Mesenchymal stem cell (in vitro differentiated cells and primary cell): Measurements from ENCODE around the gene NUDCD3.

Experiments
- DNase-seq: peaks from one replicate; pipeline ENCODE4 v3.0.0-alpha.2; 2013
- H2AFZ ChIP-seq: one replicate; pipeline ENCODE4 v1.6.1; 2013; ENCODE audit warnings: low read depth, mild to moderate bottlenecking, control low read depth, inconsistent platforms, low read length, moderate library complexity
- H2AK5ac ChIP-seq: 2 replicates; pipeline ENCODE4 v1.6.1; 2013; ENCODE audit warnings: low read length, moderate library complexity, mild to moderate bottlenecking, inconsistent platforms; ENCODE audit not compliant: severe bottlenecking
- H2BK120ac ChIP-seq: one replicate; pipeline ENCODE4 v1.6.1; 2013; ENCODE audit warnings: low read depth, mild to moderate bottlenecking, inconsistent platforms, low read length, moderate library complexity
- H2BK12ac ChIP-seq, 2 experiments: one replicate each; pipeline ENCODE4 v1.6.1; 2013; ENCODE audit warnings: inconsistent platforms in 2 of 2, low read length in 2 of 2, mild to moderate bottlenecking in 2 of 2, moderate library complexity in 2 of 2, control low read depth in 1 of 2
- H2BK15ac ChIP-seq: one replicate; pipeline ENCODE4 v1.6.1; 2013; ENCODE audit warnings: mild to moderate bottlenecking, low read depth, inconsistent platforms; ENCODE audit not compliant: poor library complexity, severe bottlenecking
- H2BK5ac ChIP-seq: 2 replicates; pipeline ENCODE4 v1.6.1; 2013; ENCODE audit warnings: low read depth, mild to moderate bottlenecking, low read length, control low read depth, inconsistent platforms; ENCODE audit not compliant: poor library complexity, severe bottlenecking
- H3K14ac ChIP-seq, 2 experiments: one replicate each; pipeline ENCODE4 v1.6.1; 2013; ENCODE audit warnings: inconsistent platforms in 2 of 2, low read length in 2 of 2, control low read depth in 1 of 2, mild to moderate bottlenecking in 1 of 2, moderate library complexity in 1 of 2
- H3K18ac ChIP-seq, 2 experiments: one replicate each; pipeline ENCODE4 v1.6.1; 2013; ENCODE audit warnings: inconsistent platforms in 2 of 2, low read length in 2 of 2, control low read depth in 1 of 2, low read depth in 1 of 2, mild to moderate bottlenecking in 1 of 2
- H3K23ac ChIP-seq, 2 experiments: one replicate each; pipeline ENCODE4 v1.6.1; 2013; ENCODE audit warnings: inconsistent platforms in 2 of 2, low read length in 2 of 2, mild to moderate bottlenecking in 2 of 2, moderate library complexity in 2 of 2, control low read depth in 1 of 2
- H3K27ac ChIP-seq: 2 replicates; pipeline ENCODE4 v1.5.1; 2013; ENCODE audit warnings: mild to moderate bottlenecking, moderate library complexity, low read length, control low read depth, inconsistent platforms; ENCODE audit not compliant: poor library complexity, severe bottlenecking
- H3K27me3 ChIP-seq, 2 experiments: 2 replicates each; pipeline versions ENCODE4 v1.6.1 to v1.7.0; 2013; ENCODE audit warnings: low read length in 2 of 2, mild to moderate bottlenecking in 2 of 2, moderate library complexity in 2 of 2, control low read depth in 1 of 2, inconsistent platforms in 1 of 2; ENCODE audit not compliant: control insufficient read depth in 1 of 2, insufficient read depth in 1 of 2
- H3K36me3 ChIP-seq, 2 experiments: 2 replicates each; pipeline versions ENCODE4 v1.6.1 to v1.7.0; 2013; ENCODE audit warnings: low read length in 2 of 2, control low read depth in 1 of 2, inconsistent platforms in 1 of 2, low read depth in 1 of 2, mild to moderate bottlenecking in 1 of 2; ENCODE audit not compliant: insufficient read depth in 2 of 2, control insufficient read depth in 1 of 2
- H3K4ac ChIP-seq, 2 experiments: one replicate each; pipeline ENCODE4 v1.6.1; 2013; ENCODE audit warnings: inconsistent platforms in 2 of 2, low read length in 2 of 2, mild to moderate bottlenecking in 2 of 2, moderate library complexity in 2 of 2, control low read depth in 1 of 2, low read depth in 1 of 2
- H3K4me1 ChIP-seq: 2 replicates; pipeline ENCODE4 v1.6.1; 2013; ENCODE audit warnings: low read depth, low read length, control low read depth; ENCODE audit not compliant: control insufficient read depth, insufficient read depth
- H3K4me2 ChIP-seq: 2 replicates; pipeline ENCODE4 v1.6.1; 2013; ENCODE audit warnings: low read length, mild to moderate bottlenecking, inconsistent platforms; ENCODE audit not compliant: poor library complexity, severe bottlenecking
- H3K4me3 ChIP-seq, 2 experiments: 2 replicates each; pipeline versions ENCODE4 v1.5.1 to v1.7.0; 2013; ENCODE audit warnings: low read length in 2 of 2, mild to moderate bottlenecking in 2 of 2, control low read depth in 1 of 2, low read depth in 1 of 2; ENCODE audit not compliant: insufficient read depth in 1 of 2
- H3K79me1 ChIP-seq: replicated peaks from 2 replicates; pipeline ENCODE4 v1.6.1; 2013; ENCODE audit warnings: mild to moderate bottlenecking, control low read depth, low read length, inconsistent platforms; ENCODE audit not compliant: poor library complexity, severe bottlenecking
- H3K9ac ChIP-seq: 2 replicates; pipeline ENCODE4 v1.7.0; 2013; ENCODE audit warnings: mild to moderate bottlenecking, low read length, moderate library complexity
- H3K9me3 ChIP-seq: 2 replicates; pipeline ENCODE4 v1.7.0; 2013; ENCODE audit warnings: mild to moderate bottlenecking, low read length; ENCODE audit not compliant: control insufficient read depth
- H4K8ac ChIP-seq: one replicate; pipeline ENCODE4 v1.6.1; 2013; ENCODE audit warnings: inconsistent platforms, mild to moderate bottlenecking, low read length, moderate library complexity
- H4K91ac ChIP-seq: one replicate; pipeline ENCODE4 v1.6.1; 2013; ENCODE audit warnings: mild to moderate bottlenecking, low read length, inconsistent platforms
- WGBS: methylation state at CpG from one replicate; pipeline ENCODE4 v1.1.7; 2013; ENCODE audit warnings: mixed read lengths; 5-methylcytosine and 5-hydroxymethylcytosine counted together

Gene NUDCD3

DNA sequence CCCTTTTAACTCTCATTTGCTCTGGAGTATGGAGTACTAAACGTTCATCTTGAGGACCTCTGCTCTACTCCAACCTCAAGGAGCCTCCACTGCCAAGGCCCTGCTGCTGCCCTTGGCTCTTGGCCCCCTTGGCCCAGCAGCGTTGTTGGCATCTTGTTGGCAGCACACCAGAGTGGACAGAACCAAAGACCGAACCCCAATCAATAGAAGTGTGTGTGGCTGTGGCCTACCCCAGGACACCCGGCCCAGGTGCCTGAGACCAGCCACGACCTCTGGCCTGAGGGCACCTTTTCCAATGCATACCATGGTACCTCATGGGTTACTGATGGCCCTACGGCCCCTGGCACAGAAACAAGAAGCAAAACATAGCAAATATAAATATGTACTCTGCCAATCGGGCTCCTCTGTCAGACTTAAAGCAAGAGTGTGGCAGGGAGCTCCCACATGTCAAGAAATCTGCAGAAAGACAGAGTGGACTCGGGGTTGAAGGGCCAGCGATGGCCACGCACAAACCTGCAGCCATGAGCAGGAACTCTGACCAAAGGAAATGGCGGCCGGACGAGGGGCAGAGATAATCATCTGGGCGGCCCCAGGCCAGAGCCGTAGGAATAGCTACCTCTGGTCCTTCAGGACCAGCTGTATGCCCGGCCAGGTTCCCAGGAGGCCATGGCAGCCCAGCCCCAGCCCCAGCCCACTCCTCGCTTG is 47.8 kb upstream of the NUDCD3 start:
- no peaks in the 10 kb centered on the region for H3K36me3 ChIP-seq
- H2AK5ac ChIP-seq = no peak overlapping the region
- H2BK120ac ChIP-seq = no peak overlapping the region
- no peak overlapping the region for H4K91ac ChIP-seq
- H3K4me3 ChIP-seq = no peak overlapping the region
- H2BK12ac ChIP-seq = no peak overlapping the region
- no peaks in the 10 kb centered on the region for H3K79me1 ChIP-seq
- H3K4me2 ChIP-seq = no peak overlapping the region
- H3K4ac ChIP-seq = no peak overlapping the region
- H2BK15ac ChIP-seq = no peak overlapping the region
- no peak for DNase-seq
- no peaks in the 10 kb centered on the region for H3K9me3 ChIP-seq
- no peak overlapping the region for H3K27ac ChIP-seq
- H3K14ac ChIP-seq = no peak overlapping the region
- H3K9ac ChIP-seq = no peak overlapping the region
- no peak overlapping the region for H4K8ac ChIP-seq
- 83% methylated on average over 17 of the region's 17 CpGs for WGBS
- no peak overlapping the region for H3K23ac ChIP-seq
- no peak overlapping the region for H2AFZ ChIP-seq
- H3K27me3 ChIP-seq = peaks cover 0 to 9% of the 10 kb centered on the region in 2 experiments
- H3K18ac ChIP-seq = no peak overlapping the region
- H3K4me1 ChIP-seq = peaks cover 12% of the 10 kb centered on the region
- H2BK5ac ChIP-seq = no peak overlapping the region

DNA sequence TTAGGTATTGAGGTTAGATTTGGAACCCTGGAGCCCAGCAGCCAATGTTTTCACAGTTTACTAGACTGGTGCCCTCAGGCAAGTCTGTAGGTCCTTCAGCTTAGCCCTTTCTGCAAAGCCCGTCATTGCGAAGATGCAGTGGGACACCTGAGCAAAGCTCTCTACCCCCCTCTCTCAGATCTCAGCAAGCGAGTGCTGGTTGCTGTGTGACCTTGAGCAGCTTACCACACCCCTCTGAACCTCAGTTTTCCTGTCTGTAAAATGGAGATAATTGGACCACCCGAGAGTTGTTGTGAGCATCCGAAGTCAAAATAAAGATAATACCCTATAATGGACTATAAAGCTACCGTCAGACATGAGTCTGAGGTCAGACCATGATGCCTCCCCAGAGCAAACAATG is 47.0 kb upstream of the NUDCD3 start:
- 95% methylated on average over 6 of the region's 6 CpGs for WGBS
- no peaks in the 10 kb centered on the region for H3K79me1 ChIP-seq
- no peak overlapping the region for H3K23ac ChIP-seq
- no peak overlapping the region for H4K8ac ChIP-seq
- H2BK5ac ChIP-seq = no peak overlapping the region
- H3K18ac ChIP-seq = no peak overlapping the region
- H3K14ac ChIP-seq = no peak overlapping the region
- H4K91ac ChIP-seq = no peak overlapping the region
- no peak overlapping the region for H2BK15ac ChIP-seq
- no peak overlapping the region for H3K4me2 ChIP-seq
- H3K4me1 ChIP-seq = peaks cover 12% of the 10 kb centered on the region
- no peaks in the 10 kb centered on the region for H3K36me3 ChIP-seq
- no peak overlapping the region for H3K4ac ChIP-seq
- no peak overlapping the region for H2BK12ac ChIP-seq
- no peak overlapping the region for H3K9ac ChIP-seq
- no peaks in the 10 kb centered on the region for H3K9me3 ChIP-seq
- peaks cover 0 to 9% of the 10 kb centered on the region in 2 experiments for H3K27me3 ChIP-seq
- H2BK120ac ChIP-seq = no peak overlapping the region
- H3K27ac ChIP-seq = no peak overlapping the region
- no peak overlapping the region for H3K4me3 ChIP-seq
- no peak overlapping the region for H2AFZ ChIP-seq
- DNase-seq = no peak
- no peak overlapping the region for H2AK5ac ChIP-seq

DNA sequence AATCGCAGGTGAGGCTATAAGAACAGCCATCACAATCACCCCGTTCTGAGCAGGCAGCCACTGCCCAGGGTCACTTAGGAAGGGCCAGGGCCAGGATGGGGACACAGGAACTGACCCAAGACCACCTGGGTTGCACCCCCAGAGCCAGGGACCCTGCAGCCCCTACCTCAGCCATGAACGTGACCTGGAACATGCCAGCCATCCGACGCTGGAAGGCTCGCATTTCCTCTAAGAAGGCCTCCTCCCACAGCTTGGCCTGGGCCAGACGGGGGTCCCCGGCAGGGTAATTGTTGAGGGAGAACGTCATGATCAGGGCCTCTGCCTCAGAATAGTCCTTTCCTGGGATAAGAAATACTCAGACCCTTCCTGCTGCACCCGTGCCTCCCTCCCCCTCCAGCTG is 45.6 kb upstream of the NUDCD3 start:
- Histone ChIP-seq H4K8ac (no peak overlapping the region), H3K4ac (no peak overlapping the region), H3K79me1 (no peaks in the 10 kb centered on the region), H3K27ac (no peak overlapping the region), H2BK5ac (no peak overlapping the region), H3K4me2 (no peak overlapping the region), H2AFZ (no peak overlapping the region), H2BK120ac (no peak overlapping the region), H3K4me3 (no peak overlapping the region), H3K23ac (no peak overlapping the region), H3K36me3 (peaks cover 0 to 5% of the 10 kb centered on the region in 2 experiments), H3K9me3 (no peaks in the 10 kb centered on the region), H2BK15ac (peak overlapping the region; percentile 8), H3K9ac (no peak overlapping the region), H4K91ac (peak overlapping the region; percentile 7), H3K4me1 (peaks cover 10% of the 10 kb centered on the region), H2AK5ac (no peak overlapping the region), H3K27me3 (peaks cover 0 to 7% of the 10 kb centered on the region in 2 experiments), H3K14ac (no peak overlapping the region), H2BK12ac (no peak overlapping the region), H3K18ac (no peak overlapping the region)
- WGBS = 89% methylated on average over 10 of the region's 10 CpGs
- no peak for DNase-seq

DNA sequence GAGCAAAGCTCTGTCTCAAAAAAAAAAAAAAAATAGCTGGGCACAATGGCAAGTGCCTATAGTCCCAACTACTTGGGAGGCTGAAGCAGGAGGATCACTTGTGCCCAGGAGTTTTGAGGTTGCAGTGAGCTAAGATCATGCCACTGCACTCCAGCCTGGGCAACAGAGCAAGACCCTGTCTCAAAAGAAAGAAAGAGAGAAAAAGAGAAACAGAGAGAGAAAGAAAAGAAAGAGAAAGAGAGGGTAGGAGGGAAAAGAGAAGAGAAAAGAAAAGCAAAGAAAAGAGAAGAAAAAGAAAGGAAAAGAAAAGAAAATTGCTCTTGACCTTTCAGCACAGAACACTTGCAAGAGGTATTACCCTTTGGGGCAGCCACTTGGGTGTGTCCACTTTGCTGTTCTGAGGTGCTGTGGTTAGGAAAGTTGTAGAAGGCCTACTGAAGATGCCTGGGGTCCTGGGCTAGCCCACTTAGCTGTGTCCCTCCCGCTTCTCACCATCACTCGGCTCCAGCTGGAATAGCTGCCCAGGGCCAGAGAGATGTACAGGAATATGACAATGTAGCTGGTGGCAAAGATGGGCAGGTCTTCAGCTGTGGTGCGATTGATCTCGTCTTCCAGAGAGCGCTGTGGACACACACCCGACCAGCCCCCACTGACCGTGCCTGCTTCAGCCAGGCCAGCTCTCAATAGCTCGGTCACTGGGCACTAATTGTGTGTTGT is 45.0 kb upstream of the NUDCD3 start:
- Histone ChIP-seq H2BK5ac (no peak overlapping the region), H3K27ac (no peak overlapping the region), H3K14ac (no peak overlapping the region), H2BK12ac (no peak overlapping the region), H3K23ac (peak overlapping the region in 1 of 2 experiments; percentile 30), H2BK120ac (no peak overlapping the region), H2AFZ (no peak overlapping the region), H3K9me3 (no peaks in the 10 kb centered on the region), H3K36me3 (peaks cover 0 to 5% of the 10 kb centered on the region in 2 experiments), H2BK15ac (no peak overlapping the region), H3K18ac (no peak overlapping the region), H4K8ac (no peak overlapping the region), H3K27me3 (peaks cover 0 to 7% of the 10 kb centered on the region in 2 experiments), H2AK5ac (no peak overlapping the region), H3K4ac (no peak overlapping the region), H3K4me1 (peaks cover 9% of the 10 kb centered on the region), H3K9ac (no peak overlapping the region), H3K79me1 (no peaks in the 10 kb centered on the region), H4K91ac (no peak overlapping the region), H3K4me3 (no peak overlapping the region), H3K4me2 (no peak overlapping the region)
- WGBS = 93% methylated on average over 8 of the region's 8 CpGs
- DNase-seq = no peak
